B cell (primary cell): Measurements from ENCODE around the gene PRSS53. TPM values are rescaled to one million over a fixed set of nuclear protein-coding genes. Genes with fewer than 3 reads are reported as not detected.

Experiments used
- ATAC-seq: fragments of 200-7000 bp; cut with Tn5 transposase; one replicate; pipeline ENCODE4 v1.10.0; 2021; ENCODE audit warnings: low read depth, mild to moderate bottlenecking, moderate number of reproducible peaks, moderate library complexity
- CTCF ChIA-PET: fragments of 350-600 bp; sonication (Branson Sonifier 250); formaldehyde crosslinking; loops from one replicate; lab custom pipeline; 2021; ENCODE audit warnings: antibody characterized with exemption, inconsistent platforms; lab: Charles Lee
- POLR2A ChIA-PET: fragments of 350-600 bp; sonication (Branson Sonifier 250); formaldehyde crosslinking; loops from one replicate; lab custom pipeline; 2021; ENCODE audit warnings: antibody characterized with exemption; lab: Charles Lee
- DNase-seq: peaks from one replicate; pipeline ENCODE4 v3.0.0; 2013
- H2AFZ ChIP-seq: 2 replicates; pipeline ENCODE4 v1.6.1; 2012; ENCODE audit warnings: mild to moderate bottlenecking, low read depth, low read length; ENCODE audit not compliant: insufficient read depth, poor library complexity, severe bottlenecking
- H3K27ac ChIP-seq, 2 donors: 1 replicate in 1 of 2; 2 replicates in 1 of 2; pipeline ENCODE4 v1.5.1; 2012 to 2013; ENCODE audit warnings: low read length in 2 of 2, mild to moderate bottlenecking in 2 of 2, moderate library complexity in 1 of 2
- H3K27me3 ChIP-seq, 4 experiments: fragments of 200-600 bp in 1 of 4; sonication (generic) in 1 of 4; replicated peaks in 1 of 4; 1 replicate in 2 of 4; 2 replicates in 2 of 4; pipeline versions ENCODE4 v1.6.1 to v1.7.0; 2013 to 2016; ENCODE audit warnings: low read length in 3 of 4, mild to moderate bottlenecking in 2 of 4, mixed read lengths in 1 of 4, moderate library complexity in 1 of 4; ENCODE audit not compliant: insufficient read depth in 4 of 4, control insufficient read depth in 3 of 4; ENCODE audit errors: control extremely low read depth in 1 of 4
- H3K36me3 ChIP-seq, 2 experiments: replicated peaks in 1 of 2; 1 replicate in 1 of 2; 2 replicates in 1 of 2; pipeline versions ENCODE4 v1.6.1 to v1.7.1; 2013; ENCODE audit warnings: low read length in 1 of 2; ENCODE audit not compliant: insufficient read depth in 2 of 2, control insufficient read depth in 1 of 2; ENCODE audit errors: control extremely low read depth in 1 of 2, extremely low read depth in 1 of 2
- H3K4me1 ChIP-seq, 2 donors: fragments of 200-600 bp in 1 of 2; sonication (generic) in 1 of 2; 1 replicate in 1 of 2; 2 replicates in 1 of 2; pipeline versions ENCODE4 v1.5.1 to v1.6.1; 2013 to 2017; ENCODE audit warnings: low read length in 2 of 2; ENCODE audit not compliant: control insufficient read depth in 2 of 2, insufficient read depth in 2 of 2
- H3K4me2 ChIP-seq: replicated peaks from 2 replicates; pipeline ENCODE3; 2012; ENCODE audit warnings: mild to moderate bottlenecking, low read depth, low read length; ENCODE audit not compliant: poor library complexity, severe bottlenecking
- H3K4me3 ChIP-seq, 5 experiments: fragments of 200-600 bp in 1 of 5; sonication (generic) in 1 of 5; 1 replicate in 3 of 5; 2 replicates in 2 of 5; pipeline versions ENCODE4 v1.5.1 to v1.7.0; 2011 to 2016; ENCODE audit warnings: low read length in 4 of 5, mild to moderate bottlenecking in 4 of 5, low read depth in 2 of 5, control low read depth in 1 of 5, moderate library complexity in 1 of 5; ENCODE audit not compliant: insufficient read depth in 1 of 5; ENCODE audit errors: control extremely low read depth in 1 of 5, extremely low read depth in 1 of 5
- H3K79me2 ChIP-seq: fragments of 200-600 bp; sonication (generic); one replicate; pipeline ENCODE4 v1.6.0; 2016; ENCODE audit warnings: low read length; ENCODE audit not compliant: control insufficient read depth, insufficient read depth
- H3K9ac ChIP-seq: fragments of 200-600 bp; sonication (generic); 2 replicates; pipeline ENCODE4 v1.6.1; 2017; ENCODE audit warnings: mild to moderate bottlenecking, low read length, moderate library complexity
- H3K9me3 ChIP-seq, 3 donors: one replicate each; pipeline versions ENCODE4 v1.6.1 to v1.7.1; 2013; ENCODE audit warnings: low read length in 2 of 3; ENCODE audit not compliant: control insufficient read depth in 2 of 3, insufficient read depth in 1 of 3; ENCODE audit errors: control extremely low read depth in 1 of 3
- H4K20me1 ChIP-seq: 2 replicates; pipeline ENCODE4 v1.6.0; 2012; ENCODE audit warnings: mild to moderate bottlenecking, low read length; ENCODE audit not compliant: insufficient read depth, control insufficient read depth, poor library complexity, severe bottlenecking
- H3K27ac Mint-ChIP-seq: one replicate; pipeline ENCODE4 v1.8.0; 2021; ENCODE audit warnings: mixed read lengths
- H3K27me3 Mint-ChIP-seq: one replicate; pipeline ENCODE4 v1.8.0; 2021; ENCODE audit warnings: mixed read lengths
- H3K4me1 Mint-ChIP-seq: one replicate; pipeline ENCODE4 v1.8.0; 2021; ENCODE audit warnings: mixed read lengths
- H3K4me3 Mint-ChIP-seq: one replicate; pipeline ENCODE4 v1.8.0; 2021; ENCODE audit warnings: mixed read lengths
- H3K9me3 Mint-ChIP-seq: one replicate; pipeline ENCODE4 v1.8.0; 2022; ENCODE audit warnings: mixed read lengths; ENCODE audit not compliant: insufficient read depth
- EZH2 ChIP-seq: IDR thresholded peaks from 2 replicates; pipeline ENCODE4 v1.6.1; 2012; ENCODE audit warnings: borderline replicate concordance, low read depth, mild to moderate bottlenecking, moderate library complexity, low read length; ENCODE audit not compliant: insufficient read depth, poor library complexity, severe bottlenecking
- WGBS: methylation state at CpG from one replicate; pipeline ENCODE4 v1.1.5; 2013; ENCODE audit warnings: missing lambda C conversion rate; ENCODE audit not compliant: insufficient coverage; 5-methylcytosine and 5-hydroxymethylcytosine counted together
- intact Hi-C: fragments of 100-400 bp; cut with micrococcal nuclease; formaldehyde crosslinking; loops from one replicate; pipeline ENCODE4 v1.10.0; 2022
- polyA plus RNA-seq: library from polyadenylated mRNA; depleted of rRNA; stranded (reverse); fragments of >200 nt; gene quantifications from 2 replicates; pipeline ENCODE4 v1.2.3, GENCODE V29; 2012
- total RNA-seq, 2 donors: library from RNA; stranded (reverse); fragments of 120-200 nt in 1 of 2; gene quantifications; 1 replicate in 1 of 2; 2 replicates in 1 of 2; pipeline versions ENCODE4 v1.2.3 to v1.2.4, GENCODE V29; 2013 to 2022
- TF ChIP-seq, protein P1 (sequence below): fragments of 200-600 bp; IDR thresholded peaks from one replicate; pipeline ENCODE4 v1.8.0; 2022; ENCODE audit warnings: antibody characterized with exemption, mild to moderate bottlenecking

Gene PRSS53
- total and polyA plus RNA-seq, 2 donors (not counting 1 experiment from before 2014, with no cell fraction given) = 10.1 to 10.8 TPM

- H3K4me3 Mint-ChIP-seq = peak within 1 kb of the TSS; percentile 92
- DNase-seq (peak; percentile 98), ATAC-seq (peak; percentile 94)
- no peaks in the 10 kb centered on the region for H3K9me3 Mint-ChIP-seq
- no peaks in the 10 kb centered on the region for H3K27me3 Mint-ChIP-seq
- Histone ChIP-seq H4K20me1 (peaks cover 26% of the 10 kb centered on the region), H2AFZ (peak within 1 kb of the TSS; percentile 80), H3K4me3 (peak within 1 kb of the TSS; percentile 49 to 83 (median 66)), H3K9ac (peak within 1 kb of the TSS; percentile 92), H3K27me3 (no peaks in the 10 kb centered on the region), H3K27ac (peak within 1 kb of the TSS; percentile 72 to 95), H3K9me3 (no peaks in the 10 kb centered on the region), H3K4me1 (peaks cover 10 to 20% of the 10 kb centered on the region in 2 donors), H3K79me2 (peaks cover 44% of the 10 kb centered on the region), H3K4me2 (peak within 1 kb of the TSS; percentile 72), H3K36me3 (peaks cover 7 to 33% of the 10 kb centered on the region in 2 experiments)
- TF ChIP-seq, protein P1, sequence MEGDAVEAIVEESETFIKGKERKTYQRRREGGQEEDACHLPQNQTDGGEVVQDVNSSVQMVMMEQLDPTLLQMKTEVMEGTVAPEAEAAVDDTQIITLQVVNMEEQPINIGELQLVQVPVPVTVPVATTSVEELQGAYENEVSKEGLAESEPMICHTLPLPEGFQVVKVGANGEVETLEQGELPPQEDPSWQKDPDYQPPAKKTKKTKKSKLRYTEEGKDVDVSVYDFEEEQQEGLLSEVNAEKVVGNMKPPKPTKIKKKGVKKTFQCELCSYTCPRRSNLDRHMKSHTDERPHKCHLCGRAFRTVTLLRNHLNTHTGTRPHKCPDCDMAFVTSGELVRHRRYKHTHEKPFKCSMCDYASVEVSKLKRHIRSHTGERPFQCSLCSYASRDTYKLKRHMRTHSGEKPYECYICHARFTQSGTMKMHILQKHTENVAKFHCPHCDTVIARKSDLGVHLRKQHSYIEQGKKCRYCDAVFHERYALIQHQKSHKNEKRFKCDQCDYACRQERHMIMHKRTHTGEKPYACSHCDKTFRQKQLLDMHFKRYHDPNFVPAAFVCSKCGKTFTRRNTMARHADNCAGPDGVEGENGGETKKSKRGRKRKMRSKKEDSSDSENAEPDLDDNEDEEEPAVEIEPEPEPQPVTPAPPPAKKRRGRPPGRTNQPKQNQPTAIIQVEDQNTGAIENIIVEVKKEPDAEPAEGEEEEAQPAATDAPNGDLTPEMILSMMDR = no peak
- no peak for TF ChIP-seq EZH2
- H3K4me1 Mint-ChIP-seq = peaks cover 15% of the 10 kb centered on the region
- H3K27ac Mint-ChIP-seq = peak within 1 kb of the TSS; percentile 96
- ChIA-PET POLR2A (interaction anchor here (0.6 to 3.6 kb wide), 13 partner anchors 10 to 1473 kb away, joined by 3 to 36 read pairs (median 5); partner anchors contain the start of genes FBXL19, FUS, PYCARD and STX4), CTCF (interaction anchor here (0.6 to 3.3 kb wide), 10 partner anchors 10 to 325 kb away, joined by 3 to 24 read pairs (median 4); partner anchors contain the start of genes BCKDK, FUS, HSD3B7 and ZNF646)
- under 1% methylated on average over 62 of the region's 68 CpGs for WGBS
- intact Hi-C loops = loop anchor here (1.0 kb wide), 3 partner anchors 23 to 43 kb away; partner anchors contain the start of genes VKORC1, ZNF646 and ZNF668
Observed at GRCh38 chr16:31117384-31118222, 28.9 kb upstream of the PRSS53 start, which contains the start of gene KAT8. TSS of gene KAT8 (plus strand) at chr16:31117664. CDS start at chr16:31117682, 18 bp downstream.
